ENCODE results near the gene SFMBT1. TPM values are rescaled to one million over a fixed set of nuclear protein-coding genes. Genes with fewer than 3 reads are reported as not detected.
A peak's percentile ranks its signal among the peaks of the same experiment; 100 is the strongest.

The SFMBT1 gene
- total RNA-seq, 1 experiment from 2014 or later, result 1.4 TPM

DNA sequence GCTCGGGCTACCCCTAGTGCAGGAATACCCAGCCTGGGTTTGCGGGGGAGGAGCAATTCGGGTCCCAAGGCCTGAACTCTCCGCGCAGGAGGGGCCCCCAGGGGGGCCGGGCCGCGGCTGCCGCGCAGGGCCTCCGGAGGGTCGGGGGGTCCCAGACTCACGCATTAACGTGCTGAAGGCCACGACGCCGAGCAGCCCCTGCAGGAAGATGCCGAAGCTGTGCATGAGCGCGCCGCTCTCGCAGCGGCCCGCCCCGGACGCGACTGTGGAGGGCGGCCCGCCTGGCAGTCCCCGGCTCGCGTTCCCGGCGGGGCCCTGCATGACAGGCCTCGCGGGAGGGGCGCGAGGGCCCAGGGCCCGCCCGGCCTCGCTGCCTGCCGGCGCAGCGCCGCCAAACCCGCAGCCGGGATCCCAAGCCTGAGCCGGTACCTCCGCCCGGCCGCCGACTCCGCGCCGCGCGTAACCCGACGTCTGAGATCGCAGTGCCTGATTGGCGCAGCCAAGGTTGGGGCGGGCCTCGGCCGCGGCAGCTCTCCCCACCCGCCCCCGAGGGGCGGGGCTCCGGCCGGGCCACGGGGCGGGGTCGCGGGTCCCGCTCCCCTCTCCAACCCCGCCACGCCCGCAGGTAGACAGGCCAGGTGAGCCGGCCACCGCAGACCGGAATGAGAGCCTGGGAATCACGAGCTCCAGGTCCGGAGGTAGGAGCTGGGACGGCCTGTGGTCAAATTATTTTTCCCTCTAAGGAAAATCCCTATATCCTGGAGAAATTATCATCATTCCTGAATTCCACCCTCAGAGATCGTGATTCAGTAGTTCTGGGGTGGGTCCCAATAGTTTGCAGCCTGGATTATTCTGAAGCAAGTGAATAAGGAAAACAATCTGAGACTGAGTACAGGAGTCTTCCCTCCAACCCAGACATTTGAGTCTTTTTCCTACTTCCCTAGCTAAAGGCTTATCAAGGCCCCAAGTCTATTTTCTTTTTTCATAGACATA lies 148.4 kb downstream of the SFMBT1 start, which contains the start of gene STIMATE:
STIMATE (minus strand) TSS at position 419 of the 993 bp plus-strand sequence; CDS start at position 321, 98 bp downstream.
- DNase-seq (ENCODE audit: low spot score), result peak; percentile 75
- intact Hi-C loops (cut with micrococcal nuclease; ENCODE audit: unreplicated experiment), result no loop called here
- Histone ChIP-seq H3K4me1 (ENCODE audit: insufficient read depth, low read length, poor library complexity, severe bottlenecking) (no peaks in the 10 kb centered on the region), H3K36me3 (ENCODE audit: insufficient read depth, low read length, poor library complexity, severe bottlenecking) (no peaks in the 10 kb centered on the region), H3K4me3 (ENCODE audit: low read depth, low read length, poor library complexity, severe bottlenecking) (peak within 1 kb of the TSS; percentile 61), H3K27ac (ENCODE audit: low read depth, low read length, poor library complexity, severe bottlenecking) (no peak within 1 kb of the TSS), H3K9me3 (ENCODE audit: low read depth, low read length, poor library complexity, severe bottlenecking) (no peaks in the 10 kb centered on the region), H3K27me3 (replicated peaks; ENCODE audit: insufficient read depth, low read depth, low read length, poor library complexity) (no peaks in the 10 kb centered on the region)
- CTCF ChIA-PET, result no interaction called here
- TF ChIP-seq, protein P1, sequence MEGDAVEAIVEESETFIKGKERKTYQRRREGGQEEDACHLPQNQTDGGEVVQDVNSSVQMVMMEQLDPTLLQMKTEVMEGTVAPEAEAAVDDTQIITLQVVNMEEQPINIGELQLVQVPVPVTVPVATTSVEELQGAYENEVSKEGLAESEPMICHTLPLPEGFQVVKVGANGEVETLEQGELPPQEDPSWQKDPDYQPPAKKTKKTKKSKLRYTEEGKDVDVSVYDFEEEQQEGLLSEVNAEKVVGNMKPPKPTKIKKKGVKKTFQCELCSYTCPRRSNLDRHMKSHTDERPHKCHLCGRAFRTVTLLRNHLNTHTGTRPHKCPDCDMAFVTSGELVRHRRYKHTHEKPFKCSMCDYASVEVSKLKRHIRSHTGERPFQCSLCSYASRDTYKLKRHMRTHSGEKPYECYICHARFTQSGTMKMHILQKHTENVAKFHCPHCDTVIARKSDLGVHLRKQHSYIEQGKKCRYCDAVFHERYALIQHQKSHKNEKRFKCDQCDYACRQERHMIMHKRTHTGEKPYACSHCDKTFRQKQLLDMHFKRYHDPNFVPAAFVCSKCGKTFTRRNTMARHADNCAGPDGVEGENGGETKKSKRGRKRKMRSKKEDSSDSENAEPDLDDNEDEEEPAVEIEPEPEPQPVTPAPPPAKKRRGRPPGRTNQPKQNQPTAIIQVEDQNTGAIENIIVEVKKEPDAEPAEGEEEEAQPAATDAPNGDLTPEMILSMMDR (conservative IDR thresholded peaks at IDR 0.05; ENCODE audit: low read depth, low read length), result no peak
- TF ChIP-seq EZH2 (IDR thresholded peaks at IDR 0.05; ENCODE audit: borderline replicate concordance, low read depth, low read length, poor library complexity, severe bottlenecking), result no peak
- no TSS peak for BruUV-seq (replicated peaks)
- POLR2A ChIA-PET (ENCODE audit: low non-redundant PET), result no interaction called here

DNA sequence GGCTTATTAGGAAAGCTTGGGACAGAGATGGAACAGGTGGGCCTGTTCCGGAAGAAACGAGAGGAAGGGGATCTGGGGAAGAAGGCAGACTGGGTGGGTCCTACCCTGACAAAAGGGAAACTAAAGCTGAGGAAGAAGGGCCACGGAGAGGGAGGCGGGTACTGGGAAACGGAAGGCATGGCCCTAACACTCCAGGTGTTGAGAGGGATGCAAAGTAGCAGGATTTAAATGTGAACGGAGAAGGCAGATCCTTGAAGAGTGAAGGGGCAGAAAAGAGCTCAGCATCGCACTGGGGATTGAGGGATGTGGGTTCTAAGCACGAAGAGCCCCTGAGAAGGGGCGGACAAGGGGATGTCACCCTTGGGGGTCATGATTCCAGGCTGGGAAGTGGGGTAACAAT lies 149.3 kb downstream of the SFMBT1 start:
- no peaks in the 10 kb centered on the region for H3K9me3 ChIP-seq (ENCODE audit: low read depth, low read length, poor library complexity, severe bottlenecking)
- no peaks in the 10 kb centered on the region for H3K4me1 ChIP-seq (ENCODE audit: insufficient read depth, low read length, poor library complexity, severe bottlenecking)
- POLR2A ChIA-PET (ENCODE audit: low non-redundant PET), result no interaction called here
- H3K27ac ChIP-seq (ENCODE audit: low read depth, low read length, poor library complexity, severe bottlenecking), result no peak overlapping the region
- peak overlapping the region; percentile 61 for H3K4me3 ChIP-seq (ENCODE audit: low read depth, low read length, poor library complexity, severe bottlenecking)
- BruUV-seq (replicated peaks), result no TSS peak
- DNase-seq (ENCODE audit: low spot score), result no peak
- CTCF ChIA-PET, result no interaction called here
- no peak for TF ChIP-seq EZH2 (IDR thresholded peaks at IDR 0.05; ENCODE audit: borderline replicate concordance, low read depth, low read length, poor library complexity, severe bottlenecking)
- TF ChIP-seq, protein P1 (conservative IDR thresholded peaks at IDR 0.05; ENCODE audit: low read depth, low read length), result no peak
- no peaks in the 10 kb centered on the region for H3K27me3 ChIP-seq (replicated peaks; ENCODE audit: insufficient read depth, low read depth, low read length, poor library complexity)
- H3K36me3 ChIP-seq (ENCODE audit: insufficient read depth, low read length, poor library complexity, severe bottlenecking), result no peaks in the 10 kb centered on the region
- intact Hi-C loops (cut with micrococcal nuclease; ENCODE audit: unreplicated experiment), result no loop called here

DNA sequence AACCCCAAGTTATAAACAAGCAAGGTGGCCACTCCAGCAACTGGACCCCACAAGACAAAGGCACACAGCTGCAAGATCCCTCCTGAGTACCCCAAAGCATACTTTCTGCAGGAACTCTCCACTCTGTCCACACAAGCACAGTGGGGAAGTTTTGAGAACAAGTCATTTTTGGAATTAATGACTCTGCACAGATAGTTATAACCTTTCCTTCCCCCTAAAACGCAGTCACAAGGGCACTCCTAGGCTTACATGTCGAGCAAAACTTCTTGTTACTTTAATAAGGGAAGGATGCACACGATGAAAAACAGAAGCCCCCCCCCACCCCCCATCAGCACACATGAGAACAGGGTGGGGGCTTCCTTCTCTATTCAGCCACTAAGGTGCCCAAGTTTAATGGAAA lies 149.7 kb downstream of the SFMBT1 start:
- intact Hi-C loops (cut with micrococcal nuclease; ENCODE audit: unreplicated experiment), result no loop called here
- Histone ChIP-seq H3K36me3 (ENCODE audit: insufficient read depth, low read length, poor library complexity, severe bottlenecking) (no peaks in the 10 kb centered on the region), H3K27ac (ENCODE audit: low read depth, low read length, poor library complexity, severe bottlenecking) (no peak overlapping the region), H3K27me3 (replicated peaks; ENCODE audit: insufficient read depth, low read depth, low read length, poor library complexity) (no peaks in the 10 kb centered on the region), H3K4me1 (ENCODE audit: insufficient read depth, low read length, poor library complexity, severe bottlenecking) (no peaks in the 10 kb centered on the region), H3K9me3 (ENCODE audit: low read depth, low read length, poor library complexity, severe bottlenecking) (no peaks in the 10 kb centered on the region), H3K4me3 (ENCODE audit: low read depth, low read length, poor library complexity, severe bottlenecking) (peak overlapping the region; percentile 61)
- TF ChIP-seq, protein P1 (conservative IDR thresholded peaks at IDR 0.05; ENCODE audit: low read depth, low read length), result no peak
- TF ChIP-seq EZH2 (IDR thresholded peaks at IDR 0.05; ENCODE audit: borderline replicate concordance, low read depth, low read length, poor library complexity, severe bottlenecking), result no peak
- BruUV-seq (replicated peaks), result no TSS peak
- CTCF ChIA-PET, result no interaction called here
- no peak for DNase-seq (ENCODE audit: low spot score)
- POLR2A ChIA-PET (ENCODE audit: low non-redundant PET), result no interaction called here
